RKO (cell line): ENCODE results near the gene APBB2.

ENCODE experiments used
- DNase-seq: peaks from one replicate; pipeline ENCODE4 v3.0.0-alpha.2; 2016; ENCODE audit warnings: low spot score

APBB2 gene

GRCh38 chr4:41098093-41099048 is 116.0 kb downstream of the APBB2 start:
- no peak for DNase-seq

- DNase-seq, result no peak
These were observed 118.4 kb downstream of the APBB2 start for GRCh38 chr4:41095973-41096372.

GRCh38 chr4:41095192-41095872 is 119.0 kb downstream of the APBB2 start:
- no peak for DNase-seq

- DNase-seq, result no peak
These were observed 122.2 kb downstream of the APBB2 start for GRCh38 chr4:41092128-41092527.

- no peak for DNase-seq
These were observed 132.5 kb downstream of the APBB2 start for GRCh38 chr4:41081847-41082246.

GRCh38 chr4:41080976-41081375 is 133.4 kb downstream of the APBB2 start:
- DNase-seq, result no peak

- DNase-seq, result no peak
These were observed 134.3 kb downstream of the APBB2 start for GRCh38 chr4:41079881-41080560.

- DNase-seq, result no peak
These were observed 136.7 kb downstream of the APBB2 start for GRCh38 chr4:41077628-41078027.

GRCh38 chr4:41076481-41076880 is 137.9 kb downstream of the APBB2 start:
- no peak for DNase-seq

- no peak for DNase-seq
These were observed 140.1 kb downstream of the APBB2 start for GRCh38 chr4:41074215-41074614.

GRCh38 chr4:41072021-41072777 is 142.1 kb downstream of the APBB2 start:
- DNase-seq, result no peak

- no peak for DNase-seq
These were observed 143.6 kb downstream of the APBB2 start for GRCh38 chr4:41070516-41071281.

- DNase-seq, result no peak
These were observed 144.5 kb downstream of the APBB2 start for GRCh38 chr4:41069838-41070237.

GRCh38 chr4:41069257-41069656 is 145.1 kb downstream of the APBB2 start:
- DNase-seq, result no peak

GRCh38 chr4:41067369-41067768 is 147.0 kb downstream of the APBB2 start:
- no peak for DNase-seq

- DNase-seq, result no peak
These were observed 148.3 kb downstream of the APBB2 start for GRCh38 chr4:41066049-41066448.

GRCh38 chr4:41065434-41066006 is 148.8 kb downstream of the APBB2 start:
- DNase-seq, result no peak

GRCh38 chr4:41064953-41065352 is 149.4 kb downstream of the APBB2 start:
- DNase-seq, result no peak

- DNase-seq, result no peak
These were observed 152.7 kb downstream of the APBB2 start for GRCh38 chr4:41061482-41062185.
